Esophagus muscularis mucosa (tissue), 4 donors: ENCODE results near the gene ANKRD29. TPM values are rescaled to one million over a fixed set of nuclear protein-coding genes. Genes with fewer than 3 reads are reported as not detected.

Experiments used
- DNase-seq: peaks from one replicate; pipeline ENCODE4 v3.0.0-alpha.2; 2017; ENCODE audit errors: extremely low spot score
- H3K27ac ChIP-seq, 4 donors: fragments of 200-600 bp; sonication (generic); replicated peaks in 1 of 4; 1 replicate in 3 of 4; 2 replicates in 1 of 4; pipeline ENCODE4 v1.5.1; 2016 to 2019; ENCODE audit warnings: mild to moderate bottlenecking in 1 of 4
- H3K27me3 ChIP-seq, 4 donors: fragments of 200-600 bp; sonication (generic); one replicate each; pipeline versions ENCODE4 v1.5.1 to v1.6.0; 2016 to 2019
- H3K36me3 ChIP-seq, 4 donors: fragments of 200-600 bp; sonication (generic); one replicate each; pipeline ENCODE4 v1.5.1; 2016 to 2019
- H3K4me1 ChIP-seq, 4 donors: fragments of 200-600 bp; sonication (generic); one replicate each; pipeline ENCODE4 v1.5.1; 2016 to 2019
- H3K4me3 ChIP-seq, 4 donors: fragments of 200-600 bp; sonication (generic); 1 replicate in 2 of 4; 2 replicates in 2 of 4; pipeline ENCODE4 v1.5.1; 2016 to 2019; ENCODE audit warnings: mild to moderate bottlenecking in 4 of 4, moderate library complexity in 1 of 4
- H3K9me3 ChIP-seq, 4 donors: fragments of 200-600 bp; sonication (generic); 1 replicate in 3 of 4; 2 replicates in 1 of 4; pipeline ENCODE4 v1.5.1; 2016 to 2019
- EP300 ChIP-seq: sonication (generic); formaldehyde crosslinking; IDR thresholded peaks from one replicate; pipeline ENCODE4 v1.6.1; 2017; ENCODE audit warnings: antibody characterized with exemption
- POLR2A ChIP-seq: fragments of 450-650 bp; IDR thresholded peaks from one replicate; pipeline ENCODE4 v1.6.1; 2017; ENCODE audit warnings: antibody characterized with exemption, moderate library complexity, mild to moderate bottlenecking, low read depth
- POLR2AphosphoS5 ChIP-seq, 2 donors: sonication (generic); formaldehyde crosslinking; IDR thresholded peaks; one replicate each; pipeline ENCODE4 v1.6.1; 2017; ENCODE audit warnings: antibody characterized with exemption in 2 of 2
- WGBS: methylation state at CpG from one replicate; pipeline ENCODE4 v1.1.5; 2018; 5-methylcytosine and 5-hydroxymethylcytosine counted together
- intact Hi-C: fragments of 100-400 bp; cut with DNase I; formaldehyde crosslinking; loops from one replicate; pipeline ENCODE4 v1.15.1; 2023
- total RNA-seq, 4 donors: library from RNA; depleted of rRNA; stranded (reverse); fragments of >200 nt; gene quantifications; one replicate each; pipeline versions ENCODE4 v1.1.0 to v1.2.1, GENCODE V29; 2016
- TF ChIP-seq, protein P1 (sequence below), 3 experiments: fragments of 200-600 bp in 2 of 3; fragments of 450-650 bp in 1 of 3; sonication (generic) in 2 of 3; IDR thresholded peaks; one replicate each; pipeline ENCODE4 v1.5.1; 2017 to 2019; ENCODE audit warnings: antibody characterized with exemption in 3 of 3, mild to moderate bottlenecking in 2 of 3, moderate library complexity in 1 of 3

ANKRD29 gene
- total RNA-seq, 4 donors from 2014 or later = 7.8 to 14.4 (median 10.9) TPM

DNA sequence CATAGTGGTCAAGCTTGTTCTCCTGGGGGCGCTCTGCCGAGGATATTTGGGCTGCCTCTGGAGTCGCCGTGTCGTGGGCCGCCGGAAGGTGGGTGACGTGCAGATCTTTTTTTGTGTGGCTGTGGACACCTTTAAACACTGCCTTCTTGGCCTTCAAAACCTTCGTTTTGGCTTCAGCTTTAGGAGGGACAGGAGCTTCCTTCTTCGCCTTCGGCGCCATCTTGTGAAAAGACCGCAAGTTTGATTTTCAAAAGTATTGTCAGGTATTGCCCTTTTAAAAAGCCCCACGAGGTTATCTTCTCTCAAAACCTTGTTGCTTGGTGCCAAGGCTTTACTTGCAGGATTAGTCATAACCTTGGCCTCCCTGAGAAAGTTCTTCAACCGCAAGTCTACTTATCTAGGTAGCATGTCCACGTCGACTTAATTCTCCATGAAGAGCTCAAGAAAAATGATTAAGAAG is 47.4 kb upstream of the ANKRD29 start:
- WGBS = 90% methylated on average over 17 of the region's 17 CpGs
- intact Hi-C loops = no loop called here
- H3K36me3 ChIP-seq = no peaks in the 10 kb centered on the region
- no peak overlapping the region for H3K4me3 ChIP-seq
- H3K27ac ChIP-seq = no peak overlapping the region
- H3K4me1 ChIP-seq = peaks cover 0 to 1% (median under 1%) of the 10 kb centered on the region in 4 donors
- H3K27me3 ChIP-seq = no peaks in the 10 kb centered on the region
- no peak for DNase-seq
- H3K9me3 ChIP-seq = peaks cover 0 to 10% (median 7%) of the 10 kb centered on the region in 4 donors
- TF ChIP-seq, protein P1, sequence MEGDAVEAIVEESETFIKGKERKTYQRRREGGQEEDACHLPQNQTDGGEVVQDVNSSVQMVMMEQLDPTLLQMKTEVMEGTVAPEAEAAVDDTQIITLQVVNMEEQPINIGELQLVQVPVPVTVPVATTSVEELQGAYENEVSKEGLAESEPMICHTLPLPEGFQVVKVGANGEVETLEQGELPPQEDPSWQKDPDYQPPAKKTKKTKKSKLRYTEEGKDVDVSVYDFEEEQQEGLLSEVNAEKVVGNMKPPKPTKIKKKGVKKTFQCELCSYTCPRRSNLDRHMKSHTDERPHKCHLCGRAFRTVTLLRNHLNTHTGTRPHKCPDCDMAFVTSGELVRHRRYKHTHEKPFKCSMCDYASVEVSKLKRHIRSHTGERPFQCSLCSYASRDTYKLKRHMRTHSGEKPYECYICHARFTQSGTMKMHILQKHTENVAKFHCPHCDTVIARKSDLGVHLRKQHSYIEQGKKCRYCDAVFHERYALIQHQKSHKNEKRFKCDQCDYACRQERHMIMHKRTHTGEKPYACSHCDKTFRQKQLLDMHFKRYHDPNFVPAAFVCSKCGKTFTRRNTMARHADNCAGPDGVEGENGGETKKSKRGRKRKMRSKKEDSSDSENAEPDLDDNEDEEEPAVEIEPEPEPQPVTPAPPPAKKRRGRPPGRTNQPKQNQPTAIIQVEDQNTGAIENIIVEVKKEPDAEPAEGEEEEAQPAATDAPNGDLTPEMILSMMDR (IDR thresholded peaks at IDR 0.05) = no peak
- no peak for TF ChIP-seq POLR2AphosphoS5 (IDR thresholded peaks at IDR 0.05)
- no peak for TF ChIP-seq EP300
- no peak for TF ChIP-seq POLR2A

DNA sequence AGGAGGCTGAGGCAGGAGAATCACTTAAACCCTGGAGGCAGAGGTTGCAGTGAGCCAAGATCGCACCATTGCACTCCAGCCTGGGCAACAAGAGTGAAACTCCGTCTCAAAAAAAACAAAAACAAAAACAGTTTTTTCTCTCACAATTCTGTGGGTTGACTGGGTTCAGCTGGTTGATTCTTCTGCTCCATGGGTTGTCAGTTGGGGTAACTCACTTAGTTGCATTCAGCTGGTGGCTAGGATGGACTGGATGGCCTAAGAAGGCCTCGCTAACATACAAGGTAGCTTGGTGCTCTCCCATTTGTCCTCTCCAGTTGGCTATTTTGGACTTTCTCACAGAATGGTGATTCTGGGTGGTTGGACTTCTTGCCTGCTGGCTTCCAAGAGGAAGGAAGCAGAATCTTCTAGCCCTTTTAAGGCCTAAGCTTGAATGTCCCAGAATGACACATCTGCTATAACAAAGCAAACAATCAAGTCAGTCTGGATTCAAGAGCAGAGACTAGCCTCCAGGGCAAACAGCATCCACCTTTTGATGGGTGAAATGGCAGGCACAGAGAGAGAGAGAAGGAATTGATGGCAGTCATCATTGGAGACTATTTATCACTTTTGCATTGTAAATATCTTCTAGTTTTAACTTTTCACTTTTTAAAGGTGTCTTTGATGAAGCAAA is 44.4 kb upstream of the ANKRD29 start:
- H3K4me1 ChIP-seq = peaks cover 0 to 13% (median 5%) of the 10 kb centered on the region in 4 donors
- no peaks in the 10 kb centered on the region for H3K36me3 ChIP-seq
- TF ChIP-seq EP300 = no peak
- TF ChIP-seq POLR2A = no peak
- TF ChIP-seq, protein P1 (IDR thresholded peaks at IDR 0.05) = no peak
- TF ChIP-seq POLR2AphosphoS5 (IDR thresholded peaks at IDR 0.05) = no peak
- H3K9me3 ChIP-seq = peaks cover 0 to 10% (median 7%) of the 10 kb centered on the region in 4 donors
- 96% methylated on average over 3 of the region's 3 CpGs for WGBS
- no peak overlapping the region for H3K4me3 ChIP-seq
- intact Hi-C loops = loop anchor here (10.0 kb wide), 1 partner anchor 192 kb away; no protein-coding TSS in a partner anchor
- no peak overlapping the region for H3K27ac ChIP-seq
- no peak for DNase-seq
- H3K27me3 ChIP-seq = no peaks in the 10 kb centered on the region

DNA sequence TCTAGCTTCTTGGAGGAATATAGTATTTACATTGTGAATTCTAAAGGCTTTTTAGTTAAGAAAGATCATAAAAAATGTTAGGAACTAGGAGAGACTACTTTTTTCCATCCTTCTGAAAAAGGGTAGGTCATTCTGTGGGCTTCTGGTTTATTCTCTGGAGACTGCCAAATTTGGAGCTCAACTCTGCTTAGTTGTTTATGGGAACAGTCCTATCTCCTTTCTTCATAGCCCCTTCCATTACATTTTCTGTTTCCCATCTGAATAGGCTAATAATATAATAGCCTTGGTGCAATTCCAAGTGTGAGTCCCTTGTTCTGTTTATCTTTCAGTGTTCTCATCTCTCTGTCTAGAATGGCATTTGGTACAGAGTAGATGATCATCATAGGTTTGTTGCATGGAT is 42.1 kb upstream of the ANKRD29 start:
- Histone ChIP-seq H3K27me3 (no peaks in the 10 kb centered on the region), H3K4me1 (peaks cover 0 to 13% (median 5%) of the 10 kb centered on the region in 4 donors), H3K9me3 (peaks cover 0 to 10% (median 7%) of the 10 kb centered on the region in 4 donors), H3K36me3 (no peaks in the 10 kb centered on the region), H3K4me3 (no peak overlapping the region), H3K27ac (no peak overlapping the region)
- TF ChIP-seq EP300 (no peak), POLR2A (no peak), POLR2AphosphoS5 (IDR thresholded peaks at IDR 0.05) (no peak)
- TF ChIP-seq, protein P1 (IDR thresholded peaks at IDR 0.05) = no peak
- intact Hi-C loops = loop anchor here (10.0 kb wide), 1 partner anchor 190 kb away; no protein-coding TSS in a partner anchor
- DNase-seq = no peak

DNA sequence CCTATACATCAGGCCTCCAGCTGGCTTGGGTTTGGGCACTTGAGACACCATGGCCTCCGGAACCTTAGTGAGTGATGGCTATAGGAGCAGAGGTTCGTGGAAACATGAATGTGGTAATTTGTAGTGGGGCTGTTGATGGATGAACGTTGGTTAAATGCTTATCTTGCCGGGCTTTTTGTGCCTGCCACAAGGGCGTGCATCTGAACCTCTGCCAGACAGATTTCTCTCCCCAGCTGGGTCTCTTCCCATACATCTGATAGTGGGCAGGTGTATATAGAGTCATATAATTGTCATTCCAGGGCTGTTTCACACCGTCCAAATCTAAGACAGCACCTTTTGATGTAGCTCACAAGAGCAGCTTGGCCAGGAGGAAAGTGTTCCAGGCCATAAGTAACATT is 41.3 kb upstream of the ANKRD29 start:
- Histone ChIP-seq H3K9me3 (peaks cover 0 to 10% (median 7%) of the 10 kb centered on the region in 4 donors), H3K4me3 (no peak overlapping the region), H3K4me1 (peaks cover 0 to 13% (median 5%) of the 10 kb centered on the region in 4 donors), H3K36me3 (no peaks in the 10 kb centered on the region), H3K27me3 (no peaks in the 10 kb centered on the region), H3K27ac (no peak overlapping the region)
- intact Hi-C loops = loop anchor here (2.0 to 10.0 kb wide), 2 partner anchors 81 to 189 kb away; no protein-coding TSS in a partner anchor
- TF ChIP-seq, protein P1 (IDR thresholded peaks at IDR 0.05) = no peak
- TF ChIP-seq POLR2AphosphoS5 (IDR thresholded peaks at IDR 0.05) (no peak), EP300 (no peak), POLR2A (no peak)
- WGBS = 64% methylated on average over 6 of the region's 6 CpGs
- no peak for DNase-seq
